ENCODE measurements around the gene XPNPEP1. TPM values are rescaled to one million over a fixed set of nuclear protein-coding genes. Genes with fewer than 3 reads are reported as not detected.

The XPNPEP1 gene
- total RNA-seq, 1 experiment from 2014 or later, result 65.4 TPM

- Histone ChIP-seq H3K4me1 (ENCODE audit: insufficient read depth, low read length, poor library complexity, severe bottlenecking) (no peaks in the 10 kb centered on the region), H3K27ac (ENCODE audit: low read depth, low read length, poor library complexity, severe bottlenecking) (no peak overlapping the region), H3K36me3 (ENCODE audit: insufficient read depth, low read length, poor library complexity, severe bottlenecking) (no peaks in the 10 kb centered on the region), H3K4me3 (ENCODE audit: low read depth, low read length, poor library complexity, severe bottlenecking) (no peak overlapping the region), H3K9me3 (ENCODE audit: low read depth, low read length, poor library complexity, severe bottlenecking) (no peaks in the 10 kb centered on the region), H3K27me3 (replicated peaks; ENCODE audit: insufficient read depth, low read depth, low read length, poor library complexity) (no peaks in the 10 kb centered on the region)
- TF ChIP-seq EZH2 (IDR thresholded peaks at IDR 0.05; ENCODE audit: borderline replicate concordance, low read depth, low read length, poor library complexity, severe bottlenecking), result no peak
- no peak for TF ChIP-seq CTCF (conservative IDR thresholded peaks at IDR 0.05; ENCODE audit: low read depth, low read length)
- ChIA-PET POLR2A (ENCODE audit: low non-redundant PET) (no interaction called here), CTCF (interaction anchor here (1.4 kb wide), 1 partner anchor 51 kb away, joined by 3 read pairs; no protein-coding TSS in a partner anchor)
- DNase-seq (ENCODE audit: low spot score), result no peak
- BruUV-seq (replicated peaks), result no TSS peak
- intact Hi-C loops (cut with micrococcal nuclease; ENCODE audit: unreplicated experiment), result no loop called here
Observed at GRCh38 chr10:109934958-109935793, 11.9 kb upstream of the XPNPEP1 start.

- H3K4me1 ChIP-seq (ENCODE audit: insufficient read depth, low read length, poor library complexity, severe bottlenecking), result no peaks in the 10 kb centered on the region
- ChIA-PET POLR2A (ENCODE audit: low non-redundant PET) (no interaction called here), CTCF (interaction anchor here (1.4 kb wide), 1 partner anchor 50 kb away, joined by 3 read pairs; no protein-coding TSS in a partner anchor)
- no peak overlapping the region for H3K4me3 ChIP-seq (ENCODE audit: low read depth, low read length, poor library complexity, severe bottlenecking)
- intact Hi-C loops (cut with micrococcal nuclease; ENCODE audit: unreplicated experiment), result no loop called here
- H3K27ac ChIP-seq (ENCODE audit: low read depth, low read length, poor library complexity, severe bottlenecking), result no peak overlapping the region
- no peaks in the 10 kb centered on the region for H3K36me3 ChIP-seq (ENCODE audit: insufficient read depth, low read length, poor library complexity, severe bottlenecking)
- no peaks in the 10 kb centered on the region for H3K27me3 ChIP-seq (replicated peaks; ENCODE audit: insufficient read depth, low read depth, low read length, poor library complexity)
- no peak for DNase-seq (ENCODE audit: low spot score)
- TF ChIP-seq EZH2 (IDR thresholded peaks at IDR 0.05; ENCODE audit: borderline replicate concordance, low read depth, low read length, poor library complexity, severe bottlenecking) (no peak), CTCF (conservative IDR thresholded peaks at IDR 0.05; ENCODE audit: low read depth, low read length) (no peak)
- H3K9me3 ChIP-seq (ENCODE audit: low read depth, low read length, poor library complexity, severe bottlenecking), result no peaks in the 10 kb centered on the region
- BruUV-seq (replicated peaks), result no TSS peak
Observed at GRCh38 chr10:109933984-109934565, 10.8 kb upstream of the XPNPEP1 start.

GRCh38 chr10:109932968-109933367, 9.7 kb upstream of the XPNPEP1 start:
- ChIA-PET CTCF (no interaction called here), POLR2A (ENCODE audit: low non-redundant PET) (interaction anchor here (0.6 kb wide), 1 partner anchor 43 kb away, joined by 4 read pairs; no protein-coding TSS in a partner anchor)
- no peaks in the 10 kb centered on the region for H3K9me3 ChIP-seq (ENCODE audit: low read depth, low read length, poor library complexity, severe bottlenecking)
- no peaks in the 10 kb centered on the region for H3K27me3 ChIP-seq (replicated peaks; ENCODE audit: insufficient read depth, low read depth, low read length, poor library complexity)
- BruUV-seq (replicated peaks), result no TSS peak
- no peaks in the 10 kb centered on the region for H3K4me1 ChIP-seq (ENCODE audit: insufficient read depth, low read length, poor library complexity, severe bottlenecking)
- H3K36me3 ChIP-seq (ENCODE audit: insufficient read depth, low read length, poor library complexity, severe bottlenecking), result no peaks in the 10 kb centered on the region
- H3K4me3 ChIP-seq (ENCODE audit: low read depth, low read length, poor library complexity, severe bottlenecking), result no peak overlapping the region
- TF ChIP-seq CTCF (conservative IDR thresholded peaks at IDR 0.05; ENCODE audit: low read depth, low read length) (no peak), EZH2 (IDR thresholded peaks at IDR 0.05; ENCODE audit: borderline replicate concordance, low read depth, low read length, poor library complexity, severe bottlenecking) (no peak)
- no peak overlapping the region for H3K27ac ChIP-seq (ENCODE audit: low read depth, low read length, poor library complexity, severe bottlenecking)
- intact Hi-C loops (cut with micrococcal nuclease; ENCODE audit: unreplicated experiment), result no loop called here
- no peak for DNase-seq (ENCODE audit: low spot score)
